Activated naive CD4-positive, alpha-beta T cell treated with anti-CD3 and anti-CD28 coated beads, Interleukin-2, amount 50 U/mL, for 72 hours (primary cell): ENCODE data around the gene HTRA1. TPM values are rescaled to one million over a fixed set of nuclear protein-coding genes. Genes with fewer than 3 reads are reported as not detected.

Source experiments
- ATAC-seq, 2 donors: fragments of 150-1000 bp; cut with Tn5 transposase; 2 replicates each; pipeline ENCODE4 v1.10.0; 2021; ENCODE audit warnings: mild to moderate bottlenecking in 2 of 2, moderate library complexity in 2 of 2
- DNase-seq, 2 donors: peaks; one replicate each; pipeline ENCODE4 v3.0.0; 2021 to 2022; ENCODE audit warnings: low spot score in 2 of 2
- H3K27ac Mint-ChIP-seq, 2 donors: one replicate each; pipeline ENCODE4 v1.8.0; 2022; ENCODE audit warnings: mild to moderate bottlenecking in 2 of 2, mixed read lengths in 2 of 2
- H3K36me3 Mint-ChIP-seq, 2 donors: one replicate each; pipeline ENCODE4 v1.8.0; 2022; ENCODE audit warnings: mixed read lengths in 2 of 2
- H3K9me3 Mint-ChIP-seq, 2 donors: one replicate each; pipeline ENCODE4 v1.8.0; 2022; ENCODE audit warnings: mixed read lengths in 2 of 2
- total RNA-seq, 2 donors: library from RNA; stranded (reverse); gene quantifications; one replicate each; pipeline ENCODE4 v1.2.3, GENCODE V29; 2022

The HTRA1 gene
- total RNA-seq, 2 donors from 2014 or later, result not detected

DNA sequence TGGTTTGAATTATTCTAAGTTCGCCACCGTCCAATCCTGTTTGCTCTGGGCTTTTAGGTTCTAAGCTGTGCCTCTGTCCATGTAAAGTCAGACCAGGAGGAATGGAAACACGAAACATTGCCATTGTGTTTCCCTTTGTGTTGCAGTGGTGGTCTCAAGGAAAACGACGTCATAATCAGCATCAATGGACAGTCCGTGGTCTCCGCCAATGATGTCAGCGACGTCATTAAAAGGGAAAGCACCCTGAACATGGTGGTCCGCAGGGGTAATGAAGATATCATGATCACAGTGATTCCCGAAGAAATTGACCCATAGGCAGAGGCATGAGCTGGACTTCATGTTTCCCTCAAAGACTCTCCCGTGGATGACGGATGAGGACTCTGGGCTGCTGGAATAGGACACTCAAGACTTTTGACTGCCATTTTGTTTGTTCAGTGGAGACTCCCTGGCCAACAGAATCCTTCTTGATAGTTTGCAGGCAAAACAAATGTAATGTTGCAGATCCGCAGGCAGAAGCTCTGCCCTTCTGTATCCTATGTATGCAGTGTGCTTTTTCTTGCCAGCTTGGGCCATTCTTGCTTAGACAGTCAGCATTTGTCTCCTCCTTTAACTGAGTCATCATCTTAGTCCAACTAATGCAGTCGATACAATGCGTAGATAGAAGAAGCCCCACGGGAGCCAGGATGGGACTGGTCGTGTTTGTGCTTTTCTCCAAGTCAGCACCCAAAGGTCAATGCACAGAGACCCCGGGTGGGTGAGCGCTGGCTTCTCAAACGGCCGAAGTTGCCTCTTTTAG lies 52.9 kb downstream of the HTRA1 start:
- no peaks in the 10 kb centered on the region for H3K9me3 Mint-ChIP-seq
- no peaks in the 10 kb centered on the region for H3K36me3 Mint-ChIP-seq
- H3K27ac Mint-ChIP-seq, result no peak overlapping the region
- no peak for DNase-seq
- no peak for ATAC-seq

DNA sequence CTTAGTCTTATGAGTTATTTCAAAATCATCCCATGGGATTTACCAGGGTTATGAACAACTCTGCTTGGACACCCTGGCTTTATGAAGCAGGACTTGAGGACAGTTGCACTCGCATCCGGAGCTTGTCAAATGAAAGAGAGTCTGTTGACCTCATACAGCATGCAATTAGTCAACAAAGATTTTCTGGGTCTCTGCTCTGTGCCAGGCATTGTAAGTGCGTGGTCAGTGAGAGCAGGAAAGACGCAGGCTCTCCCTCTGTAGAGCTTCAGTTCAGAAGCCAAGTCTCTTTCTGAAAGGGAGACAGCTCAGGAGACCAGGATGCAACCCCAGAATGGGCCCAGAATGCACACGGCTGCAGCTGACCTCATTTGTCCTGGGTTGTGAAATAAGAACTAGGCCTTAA lies 53.7 kb downstream of the HTRA1 start:
- Mint-ChIP-seq H3K9me3 (no peaks in the 10 kb centered on the region), H3K36me3 (no peaks in the 10 kb centered on the region), H3K27ac (no peak overlapping the region)
- DNase-seq (no peak), ATAC-seq (no peak)

DNA sequence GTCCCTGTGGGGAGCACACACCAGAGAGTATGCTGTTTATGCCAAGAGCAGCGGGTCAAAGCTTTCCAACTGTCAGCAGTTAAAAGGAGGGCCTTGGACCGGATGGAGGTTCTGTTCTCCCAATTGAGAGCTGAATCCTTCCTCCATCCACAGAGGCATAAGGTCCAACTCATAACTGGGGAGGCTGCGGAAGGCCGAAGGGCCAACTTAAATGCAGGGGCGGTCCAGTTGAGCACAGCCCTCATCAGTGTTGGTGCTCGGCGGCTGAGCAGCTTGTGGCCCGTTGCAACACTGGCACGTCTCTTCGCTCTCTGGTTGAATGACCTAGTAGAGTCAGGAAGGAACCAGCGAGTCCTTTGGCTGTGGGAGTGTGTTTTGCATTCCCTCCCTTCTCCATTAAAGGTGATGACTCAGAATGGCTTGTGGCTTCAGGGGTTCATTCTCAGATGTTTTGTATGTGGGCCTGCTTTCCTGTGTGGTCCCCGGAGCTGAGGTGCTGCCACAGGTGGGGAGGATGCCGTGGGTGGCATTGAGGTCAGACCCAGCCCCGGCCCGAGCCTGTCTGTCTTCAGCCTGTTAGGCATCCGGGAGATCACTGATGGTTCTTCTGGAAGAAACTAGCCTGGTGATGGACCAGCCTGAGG lies 54.4 kb downstream of the HTRA1 start:
- Mint-ChIP-seq H3K27ac (peak overlapping the region in 1 of 2 donors; percentile 7), H3K36me3 (no peaks in the 10 kb centered on the region), H3K9me3 (no peaks in the 10 kb centered on the region)
- DNase-seq (peak; percentile 48 to 65), ATAC-seq (peak; percentile 91 to 94)

DNA sequence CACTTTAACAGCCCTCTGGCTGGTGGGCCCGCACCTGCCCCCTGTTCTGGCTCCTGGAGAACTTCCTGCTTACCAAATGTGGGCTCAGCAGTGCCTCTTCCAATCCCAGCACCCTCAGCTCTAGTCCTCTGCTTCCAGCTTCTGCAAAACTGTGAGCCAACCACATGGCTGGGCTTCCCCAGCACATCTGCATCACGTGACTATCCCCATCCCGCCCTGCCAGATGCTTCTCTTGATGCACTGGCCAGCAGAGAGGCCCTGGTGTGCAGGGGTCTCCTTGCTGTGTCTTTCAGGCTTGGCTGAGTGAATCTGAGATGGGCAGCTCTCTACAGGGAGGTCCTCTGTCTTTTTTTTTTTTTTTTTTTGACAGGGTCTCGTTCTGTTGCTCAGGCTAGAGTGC lies 55.4 kb downstream of the HTRA1 start:
- Mint-ChIP-seq H3K36me3 (no peaks in the 10 kb centered on the region), H3K27ac (no peak overlapping the region), H3K9me3 (no peaks in the 10 kb centered on the region)
- ATAC-seq (no peak), DNase-seq (no peak)

DNA sequence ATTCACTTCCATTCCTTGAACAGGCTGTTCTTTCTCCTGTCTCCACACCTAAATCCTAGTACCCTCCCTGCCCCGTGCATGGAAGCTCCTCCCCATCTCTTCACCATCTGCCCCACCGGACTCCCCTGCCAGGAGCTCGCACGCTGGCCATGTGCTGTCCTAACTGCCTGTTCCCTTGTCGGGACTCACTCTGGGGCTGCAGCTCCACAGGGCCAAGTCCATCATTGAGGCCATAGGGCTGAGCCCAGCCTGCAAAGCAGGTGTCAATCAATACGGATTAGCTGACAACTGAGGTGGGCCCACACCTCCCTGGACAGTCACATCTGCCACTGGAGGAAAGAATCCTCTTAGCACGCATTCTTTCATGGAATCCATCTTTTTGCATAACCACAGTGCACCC lies 57.8 kb downstream of the HTRA1 start:
- H3K36me3 Mint-ChIP-seq, result no peaks in the 10 kb centered on the region
- DNase-seq (no peak), ATAC-seq (no peak)
- H3K27ac Mint-ChIP-seq, result no peak overlapping the region
- no peaks in the 10 kb centered on the region for H3K9me3 Mint-ChIP-seq

DNA sequence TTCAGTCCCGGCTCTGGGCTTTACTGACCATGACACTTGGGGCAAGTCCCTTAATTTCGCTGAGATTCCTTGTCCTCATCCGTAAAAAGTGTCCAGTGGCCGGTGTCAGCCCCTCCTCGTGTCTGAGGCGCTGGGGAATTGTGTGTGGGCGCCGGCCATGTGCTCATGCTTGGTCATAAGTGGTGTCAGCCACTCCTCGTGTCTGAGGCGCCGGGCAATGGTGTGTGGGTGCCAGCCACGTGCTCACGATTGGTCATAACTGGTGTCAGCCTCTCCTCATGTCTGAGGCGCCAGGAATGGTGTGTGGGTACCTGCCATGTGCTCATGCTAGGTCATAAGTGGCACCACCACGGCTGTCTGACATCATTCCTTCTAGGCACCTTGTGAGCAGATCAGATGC lies 58.5 kb downstream of the HTRA1 start:
- H3K36me3 Mint-ChIP-seq, result no peaks in the 10 kb centered on the region
- no peaks in the 10 kb centered on the region for H3K9me3 Mint-ChIP-seq
- DNase-seq, result no peak
- no peak for ATAC-seq
- no peak overlapping the region for H3K27ac Mint-ChIP-seq

DNA sequence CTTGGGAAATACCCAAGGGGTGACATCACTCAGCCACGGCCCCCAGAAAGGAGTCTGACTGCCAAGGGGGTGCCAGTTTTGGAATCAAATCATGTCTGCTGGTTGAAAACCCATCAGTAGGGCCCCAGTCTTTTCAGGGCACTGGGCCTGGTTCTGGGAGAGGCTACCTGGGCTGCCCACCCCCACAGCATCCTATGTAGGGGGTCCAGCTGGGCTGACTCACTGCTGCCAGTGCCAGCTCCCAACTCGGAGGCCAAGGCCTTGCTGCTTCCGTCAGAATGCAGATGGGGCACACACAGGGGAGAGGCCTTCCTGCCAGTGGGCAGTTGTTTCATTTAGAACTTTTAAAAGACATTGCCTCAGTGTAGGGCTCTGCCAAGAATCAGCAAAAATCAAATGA lies 59.7 kb downstream of the HTRA1 start:
- H3K9me3 Mint-ChIP-seq, result no peaks in the 10 kb centered on the region
- no peaks in the 10 kb centered on the region for H3K36me3 Mint-ChIP-seq
- DNase-seq, result no peak
- ATAC-seq, result no peak
- no peak overlapping the region for H3K27ac Mint-ChIP-seq

DNA sequence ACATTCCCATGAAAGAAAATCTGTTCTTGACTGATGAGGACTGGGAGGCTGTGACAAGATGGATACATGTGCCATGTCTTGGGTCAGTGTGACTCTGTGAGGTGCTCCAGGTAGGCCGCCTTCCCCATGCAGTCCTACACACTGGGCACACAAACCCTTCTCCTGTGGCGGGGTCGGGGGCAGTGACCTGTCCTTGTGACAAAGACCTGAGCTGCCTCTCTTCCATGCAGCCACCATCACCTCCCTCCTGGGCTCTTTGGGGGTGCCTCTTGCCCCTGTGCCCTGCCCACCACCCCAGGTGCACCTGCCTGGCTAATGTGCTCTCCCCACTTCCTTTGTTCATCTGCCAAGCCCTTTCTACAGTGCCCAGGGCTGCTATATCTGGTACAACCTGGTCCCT lies 63.5 kb downstream of the HTRA1 start:
- no peak for ATAC-seq
- H3K27ac Mint-ChIP-seq, result no peak overlapping the region
- H3K9me3 Mint-ChIP-seq, result no peaks in the 10 kb centered on the region
- DNase-seq, result no peak
- no peaks in the 10 kb centered on the region for H3K36me3 Mint-ChIP-seq

DNA sequence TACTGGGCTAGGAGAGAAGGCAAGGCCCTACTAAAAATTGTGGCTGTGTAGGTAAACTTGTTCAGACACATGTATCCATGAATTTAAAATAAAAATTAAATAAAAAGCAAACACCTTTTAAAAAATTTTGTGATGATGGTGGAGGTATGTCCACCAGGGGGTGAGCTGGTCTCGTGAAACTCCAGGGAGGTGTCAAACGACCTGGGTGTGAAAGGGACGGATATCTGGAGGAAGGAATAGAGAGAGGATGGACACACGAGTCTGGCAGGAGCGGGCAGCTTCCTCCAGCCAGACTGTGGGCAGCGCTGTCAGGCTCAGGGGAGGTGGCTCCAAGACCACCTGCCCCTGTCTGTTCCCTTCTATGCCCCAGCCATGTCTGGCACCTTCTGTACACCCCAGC lies 64.4 kb downstream of the HTRA1 start:
- Mint-ChIP-seq H3K36me3 (no peaks in the 10 kb centered on the region), H3K9me3 (no peaks in the 10 kb centered on the region), H3K27ac (no peak overlapping the region)
- no peak for ATAC-seq
- DNase-seq, result no peak

DNA sequence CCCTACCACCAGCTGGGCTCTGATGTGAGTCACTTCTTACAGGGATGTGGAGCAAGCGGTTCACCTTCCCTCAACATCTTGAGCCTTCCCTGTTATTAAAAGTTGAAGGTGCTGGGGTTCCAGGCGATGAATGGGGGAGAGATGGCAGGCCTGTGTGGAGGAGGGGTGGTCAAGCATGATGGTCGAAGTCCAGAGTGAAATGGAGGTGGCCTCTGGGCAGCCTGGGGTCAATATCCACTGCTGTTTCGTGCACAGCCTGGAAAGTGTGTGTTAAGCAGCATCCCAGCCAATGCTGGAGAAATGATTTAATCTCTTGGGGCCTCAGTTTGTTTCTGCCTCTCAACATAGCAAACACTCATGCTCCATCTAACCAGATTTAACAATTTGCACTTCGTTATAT lies 65.5 kb downstream of the HTRA1 start:
- no peak overlapping the region for H3K27ac Mint-ChIP-seq
- no peaks in the 10 kb centered on the region for H3K36me3 Mint-ChIP-seq
- DNase-seq (no peak), ATAC-seq (no peak)
- no peaks in the 10 kb centered on the region for H3K9me3 Mint-ChIP-seq

DNA sequence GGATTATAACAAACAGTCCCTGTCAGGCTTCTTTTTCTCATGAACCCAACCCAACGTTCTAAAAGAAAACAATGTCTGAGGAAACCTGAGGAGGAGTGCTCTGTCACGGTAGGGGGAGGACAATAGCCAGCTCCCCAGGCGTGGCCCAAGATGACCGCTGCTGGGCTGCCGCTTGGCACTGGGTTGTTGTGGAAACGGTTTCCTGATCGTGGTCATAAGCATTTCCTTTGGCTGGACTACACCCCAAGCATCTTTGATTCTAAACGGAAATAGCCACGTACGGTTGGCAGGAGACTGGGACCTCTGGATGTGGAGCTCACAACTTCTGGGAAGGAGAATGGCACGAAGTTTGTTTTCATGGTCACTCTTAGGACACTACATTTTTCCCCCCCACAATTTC lies 68.8 kb downstream of the HTRA1 start:
- ATAC-seq (no peak), DNase-seq (no peak)
- Mint-ChIP-seq H3K36me3 (no peaks in the 10 kb centered on the region), H3K9me3 (no peaks in the 10 kb centered on the region), H3K27ac (no peak overlapping the region)

DNA sequence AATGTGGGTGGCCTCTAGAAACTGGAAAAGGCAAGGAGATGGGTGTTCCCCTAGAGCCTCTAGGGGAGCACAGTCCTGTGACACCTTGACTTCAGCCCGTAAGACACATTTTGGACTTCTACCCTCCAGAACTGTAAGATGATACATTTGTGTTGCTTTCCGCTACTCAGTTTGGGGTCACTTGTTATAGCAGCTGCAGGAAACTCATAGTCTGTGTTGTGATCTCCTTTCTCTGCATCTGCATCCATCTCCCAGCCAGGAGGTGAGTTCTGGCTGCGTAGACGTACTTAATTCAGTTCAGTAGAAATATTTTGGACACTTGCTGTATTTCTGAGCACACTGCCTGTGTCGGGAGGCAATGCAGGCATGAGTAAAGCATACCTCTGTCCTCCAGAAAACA lies 69.9 kb downstream of the HTRA1 start:
- no peaks in the 10 kb centered on the region for H3K36me3 Mint-ChIP-seq
- no peak for DNase-seq

DNA sequence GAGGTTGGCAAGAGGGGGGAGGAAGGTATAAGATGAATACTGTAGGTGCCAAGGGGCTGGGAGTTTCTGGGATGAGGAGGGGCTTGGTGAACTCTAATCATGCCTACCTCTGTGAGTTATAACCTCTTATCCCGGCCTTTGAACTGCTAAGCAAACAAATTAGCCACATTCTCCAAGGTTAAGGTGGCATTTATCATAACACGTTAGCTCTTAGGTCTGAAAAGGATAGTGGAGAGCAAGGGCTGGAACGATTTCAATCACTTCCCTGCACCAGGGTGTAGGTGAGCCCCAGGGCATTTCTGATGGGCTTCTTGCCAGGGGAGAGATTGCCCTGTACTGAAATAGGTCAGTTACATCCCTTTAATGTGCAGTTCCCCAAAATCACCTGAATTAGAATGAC lies 70.6 kb downstream of the HTRA1 start:
- Mint-ChIP-seq H3K27ac (no peak overlapping the region), H3K9me3 (no peaks in the 10 kb centered on the region), H3K36me3 (no peaks in the 10 kb centered on the region)
- ATAC-seq (no peak), DNase-seq (no peak)

More for the DNA sequence above, 69.9 kb downstream of the HTRA1 start:
- Mint-ChIP-seq H3K9me3 (no peaks in the 10 kb centered on the region), H3K27ac (no peak overlapping the region)
- no peak for ATAC-seq

DNA sequence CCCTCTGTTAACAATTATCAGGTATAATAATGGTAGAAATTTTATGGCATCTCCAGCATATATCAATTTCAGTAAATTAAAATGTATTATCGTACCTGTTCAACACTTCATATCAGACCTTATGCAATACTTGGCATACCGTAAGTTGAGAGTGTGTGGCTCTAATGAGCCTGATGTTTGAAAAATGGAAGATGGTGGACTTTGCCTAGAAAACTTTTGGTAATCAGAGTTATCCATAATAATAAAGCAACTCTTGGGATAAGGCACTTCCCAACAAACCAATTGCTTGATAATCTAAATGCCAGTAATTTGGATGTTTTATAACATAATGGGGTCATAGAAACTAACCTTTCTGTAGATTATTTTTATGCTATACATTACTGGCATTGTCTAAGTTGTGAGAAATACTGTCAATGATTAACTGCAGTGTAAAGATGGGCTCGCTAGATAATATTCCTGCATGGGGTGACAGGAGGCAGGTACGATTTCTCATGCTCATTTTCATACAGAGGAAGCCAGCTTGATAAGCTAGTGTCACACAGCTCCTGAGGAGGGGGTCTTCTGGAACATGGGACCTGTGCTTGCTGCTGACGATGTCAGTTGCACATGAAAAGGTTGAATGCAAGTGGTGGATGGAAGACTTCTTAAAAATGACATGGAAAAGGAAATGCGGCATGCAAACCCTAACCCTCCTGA lies 71.4 kb downstream of the HTRA1 start:
- no peak for DNase-seq
- Mint-ChIP-seq H3K9me3 (no peaks in the 10 kb centered on the region), H3K36me3 (no peaks in the 10 kb centered on the region), H3K27ac (no peak overlapping the region)
- no peak for ATAC-seq

DNA sequence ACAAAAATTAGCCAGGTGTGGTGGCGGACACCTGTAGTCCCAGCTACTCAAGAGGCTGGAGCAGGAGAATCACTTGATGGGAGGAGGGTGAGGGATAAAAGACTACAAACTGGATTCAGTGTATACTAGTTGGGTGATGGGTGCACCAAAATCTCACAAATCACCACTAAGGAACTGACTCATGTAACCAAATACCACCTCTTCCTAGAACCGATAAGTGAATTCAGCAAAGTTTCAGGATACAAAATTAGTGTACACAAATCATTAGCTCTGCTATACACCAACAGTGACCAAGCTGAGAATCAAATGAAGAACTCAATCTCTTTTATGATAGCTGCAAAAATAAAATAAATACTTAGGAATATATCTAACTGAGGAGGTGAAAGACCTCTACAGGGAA lies 76.2 kb downstream of the HTRA1 start:
- DNase-seq (no peak), ATAC-seq (peak in 1 of 2 donors; percentile 24)
- no peaks in the 10 kb centered on the region for H3K36me3 Mint-ChIP-seq
- no peaks in the 10 kb centered on the region for H3K9me3 Mint-ChIP-seq
- H3K27ac Mint-ChIP-seq, result no peak overlapping the region

DNA sequence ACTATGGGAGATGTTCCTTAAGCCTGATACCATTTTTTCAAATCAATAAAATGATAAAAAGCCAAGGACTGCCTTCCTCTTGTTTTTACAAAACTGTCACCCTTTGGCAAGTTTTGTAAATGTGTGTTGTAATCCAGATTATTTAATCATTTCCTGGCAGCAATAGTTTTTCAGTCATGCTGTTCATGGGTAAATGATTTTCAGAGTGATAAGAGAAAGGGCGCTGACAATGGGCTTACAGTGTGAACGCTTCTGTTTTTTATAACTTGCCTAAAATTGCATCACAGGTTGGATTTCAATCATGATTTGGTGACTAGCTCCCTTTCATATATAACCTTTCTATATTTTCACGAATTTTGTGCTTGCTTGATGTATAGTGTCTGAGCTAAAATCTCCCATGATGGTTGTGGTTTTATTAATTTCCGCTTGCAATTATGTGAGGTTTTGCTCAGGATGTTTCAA lies 80.2 kb downstream of the HTRA1 start:
- Mint-ChIP-seq H3K36me3 (no peaks in the 10 kb centered on the region), H3K27ac (no peak overlapping the region), H3K9me3 (no peaks in the 10 kb centered on the region)
- peak; percentile 28 to 83 for ATAC-seq
- DNase-seq, result no peak

DNA sequence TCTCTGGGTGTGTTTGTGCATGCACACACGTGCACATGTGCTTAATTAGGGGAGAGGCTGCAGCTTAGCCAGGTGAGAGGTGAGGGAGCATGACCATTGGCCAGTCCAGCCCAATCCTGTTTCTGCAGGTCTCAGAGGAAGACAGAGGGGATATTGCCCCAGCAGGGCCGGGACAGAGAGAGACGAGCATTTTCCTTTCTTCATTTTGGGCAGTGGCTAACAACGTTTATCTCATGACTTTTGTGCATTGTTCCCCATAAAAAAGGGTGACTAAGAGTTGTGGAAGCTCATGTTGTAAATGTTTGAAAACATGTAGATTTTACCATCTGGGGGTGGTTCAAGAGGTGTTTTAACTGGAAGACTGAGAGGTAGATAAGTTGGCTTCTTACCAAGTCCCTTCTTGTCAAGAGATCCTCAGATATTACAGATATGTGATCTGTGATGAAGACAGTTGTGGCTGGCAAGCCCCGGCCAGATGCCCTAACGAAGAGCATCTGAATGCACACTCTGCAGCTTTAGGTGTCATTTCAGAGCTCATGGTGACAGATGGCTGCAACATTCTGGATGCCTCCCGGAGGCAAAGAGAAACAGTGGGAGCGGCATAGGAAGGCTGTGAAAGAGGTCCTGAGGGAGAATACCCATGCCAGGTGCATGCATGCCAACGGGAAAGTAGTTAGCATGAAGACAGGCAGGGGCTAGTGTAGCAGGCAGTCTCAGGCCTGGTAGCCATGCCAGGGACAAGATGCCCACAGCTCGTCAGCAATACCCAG lies 82.5 kb downstream of the HTRA1 start:
- no peaks in the 10 kb centered on the region for H3K36me3 Mint-ChIP-seq
- H3K9me3 Mint-ChIP-seq, result no peaks in the 10 kb centered on the region
- ATAC-seq, result no peak
- no peak for DNase-seq
- H3K27ac Mint-ChIP-seq, result no peak overlapping the region
